ENCODE data around the gene SLC2A14.
"Not testable (repeated sequence)": the region's sequence is repeated elsewhere in the genome, so short reads cannot be mapped to it uniquely, and the experiment has no call there.

DNA sequence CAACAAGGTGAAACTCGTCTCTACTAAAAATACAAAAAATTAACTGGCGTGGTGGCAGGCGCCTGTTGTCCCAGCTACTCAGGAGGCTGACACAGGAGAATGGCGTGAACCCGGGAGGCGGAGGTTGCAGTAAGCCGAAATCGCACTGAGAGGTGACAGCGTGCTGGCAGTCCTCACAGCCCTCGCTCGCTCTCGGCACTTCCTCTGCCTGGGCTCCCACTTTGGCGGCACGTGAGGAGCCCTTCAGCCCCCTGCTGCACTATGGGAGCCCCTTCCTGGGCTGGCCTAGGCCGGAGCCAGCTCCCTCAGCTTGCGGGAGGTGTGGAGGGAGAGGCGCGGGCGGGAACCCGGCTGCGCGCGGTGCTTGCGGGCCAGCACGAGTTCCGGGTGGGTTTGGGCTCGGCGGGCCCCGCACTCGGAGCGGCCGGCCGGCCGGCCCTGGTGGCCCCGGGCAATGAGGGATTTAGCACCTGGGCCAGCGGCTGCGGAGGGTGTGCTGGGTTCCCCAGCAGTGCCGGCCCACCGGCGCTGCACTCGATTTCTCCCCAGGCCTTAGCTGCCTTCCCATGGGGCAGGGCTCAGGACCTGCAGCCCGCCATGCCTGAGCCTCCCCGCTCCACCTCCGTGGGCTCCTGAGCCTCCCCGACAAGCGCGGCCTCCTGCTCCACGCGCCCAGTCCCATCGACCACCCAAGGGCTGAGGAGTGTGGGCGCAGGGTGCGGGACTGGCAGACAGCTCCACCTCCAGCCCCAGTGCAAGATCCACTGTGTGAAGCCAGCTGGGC lies 8.4 kb upstream of the SLC2A14 start:
- TF ChIP-seq CTCF (IDR thresholded peaks at IDR 0.05; ENCODE audit: low read length); EZH2 (IDR thresholded peaks at IDR 0.05; ENCODE audit: borderline replicate concordance, low read length): not testable (repeated sequence)

Measured in OCI-LY1 (cell line).